Measurements from ENCODE around the gene LMAN1L.

DNA sequence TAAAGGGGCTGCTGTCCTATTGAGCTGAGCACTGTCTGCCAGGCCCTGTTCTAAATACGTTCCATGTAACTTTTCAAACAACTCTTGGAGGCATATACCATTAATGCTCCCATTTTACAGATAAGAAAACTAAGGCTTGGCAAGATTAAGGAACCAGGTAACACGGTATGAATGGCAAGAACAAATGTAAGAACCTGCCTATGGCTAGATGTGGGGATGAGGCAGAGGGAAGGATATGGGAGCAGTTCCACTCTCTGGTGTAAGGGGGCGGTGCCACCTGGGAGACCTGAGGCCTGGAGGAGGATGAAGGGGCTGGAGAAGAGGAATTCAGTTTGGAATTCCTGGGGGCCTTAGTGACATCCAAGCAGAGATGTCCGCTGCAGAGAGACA, 3.8 kb upstream of the LMAN1L start:
- TF ChIP-seq, protein P1, sequence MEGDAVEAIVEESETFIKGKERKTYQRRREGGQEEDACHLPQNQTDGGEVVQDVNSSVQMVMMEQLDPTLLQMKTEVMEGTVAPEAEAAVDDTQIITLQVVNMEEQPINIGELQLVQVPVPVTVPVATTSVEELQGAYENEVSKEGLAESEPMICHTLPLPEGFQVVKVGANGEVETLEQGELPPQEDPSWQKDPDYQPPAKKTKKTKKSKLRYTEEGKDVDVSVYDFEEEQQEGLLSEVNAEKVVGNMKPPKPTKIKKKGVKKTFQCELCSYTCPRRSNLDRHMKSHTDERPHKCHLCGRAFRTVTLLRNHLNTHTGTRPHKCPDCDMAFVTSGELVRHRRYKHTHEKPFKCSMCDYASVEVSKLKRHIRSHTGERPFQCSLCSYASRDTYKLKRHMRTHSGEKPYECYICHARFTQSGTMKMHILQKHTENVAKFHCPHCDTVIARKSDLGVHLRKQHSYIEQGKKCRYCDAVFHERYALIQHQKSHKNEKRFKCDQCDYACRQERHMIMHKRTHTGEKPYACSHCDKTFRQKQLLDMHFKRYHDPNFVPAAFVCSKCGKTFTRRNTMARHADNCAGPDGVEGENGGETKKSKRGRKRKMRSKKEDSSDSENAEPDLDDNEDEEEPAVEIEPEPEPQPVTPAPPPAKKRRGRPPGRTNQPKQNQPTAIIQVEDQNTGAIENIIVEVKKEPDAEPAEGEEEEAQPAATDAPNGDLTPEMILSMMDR (IDR thresholded peaks at IDR 0.05) = no peak
- TF ChIP-seq POLR2A (IDR thresholded peaks at IDR 0.05) (no peak), EP300 (IDR thresholded peaks at IDR 0.05) (no peak)

Data from tibial nerve (tissue), 4 donors.